Measurements from ENCODE around the gene UCHL5. TPM values are rescaled to one million over a fixed set of nuclear protein-coding genes. Genes with fewer than 3 reads are reported as not detected.
"Not testable (repeated sequence)": the region's sequence is repeated elsewhere in the genome, so short reads cannot be mapped to it uniquely, and the experiment has no call there.

Gene UCHL5
- total RNA-seq, 1 donor from 2014 or later: 28.5 TPM

DNA sequence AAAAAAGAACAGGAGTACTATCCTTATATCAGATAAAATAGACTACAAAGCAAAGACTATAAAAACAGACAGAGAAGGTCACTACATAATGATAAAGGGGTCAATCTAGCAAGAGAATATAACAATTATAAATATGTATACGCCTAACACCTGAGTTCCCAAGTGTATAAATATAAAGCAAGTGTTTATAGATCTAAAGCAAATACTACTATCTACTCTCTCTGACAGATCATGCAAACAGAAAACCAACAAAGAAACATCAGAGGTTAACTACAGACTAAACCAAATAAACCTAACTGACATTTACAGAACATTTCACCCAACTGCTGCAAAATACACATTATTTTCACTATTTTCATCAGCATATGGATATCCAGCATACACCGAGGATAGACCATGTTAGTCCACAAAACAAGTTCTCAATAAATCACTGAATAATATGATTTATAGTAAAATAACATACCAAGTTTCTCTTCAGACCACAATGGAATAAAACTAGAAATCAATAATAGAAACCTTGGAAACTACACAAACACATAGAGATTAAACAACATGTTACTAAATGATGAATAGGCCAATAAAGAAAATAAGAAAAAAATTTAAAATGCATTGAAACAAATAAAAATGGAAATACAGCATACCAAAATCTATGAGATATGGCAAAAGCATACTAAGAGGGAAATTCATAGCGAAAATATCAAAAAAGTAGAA, 22.7 kb downstream of the UCHL5 start:
- Mint-ChIP-seq H3K27ac (no peak overlapping the region), H3K36me3 (ENCODE audit: insufficient read depth) (peaks cover 28% of the 10 kb centered on the region), H3K4me1 (ENCODE audit: low read depth) (peaks cover 9% of the 10 kb centered on the region), H3K9me3 (ENCODE audit: low read depth) (peaks cover 14% of the 10 kb centered on the region), H3K4me3 (ENCODE audit: low read depth) (peak overlapping the region; percentile 24), H3K27me3 (no peaks in the 10 kb centered on the region)
- DNase-seq (ENCODE audit: low spot score, unreplicated experiment): no peak
- TF ChIP-seq, protein P1, sequence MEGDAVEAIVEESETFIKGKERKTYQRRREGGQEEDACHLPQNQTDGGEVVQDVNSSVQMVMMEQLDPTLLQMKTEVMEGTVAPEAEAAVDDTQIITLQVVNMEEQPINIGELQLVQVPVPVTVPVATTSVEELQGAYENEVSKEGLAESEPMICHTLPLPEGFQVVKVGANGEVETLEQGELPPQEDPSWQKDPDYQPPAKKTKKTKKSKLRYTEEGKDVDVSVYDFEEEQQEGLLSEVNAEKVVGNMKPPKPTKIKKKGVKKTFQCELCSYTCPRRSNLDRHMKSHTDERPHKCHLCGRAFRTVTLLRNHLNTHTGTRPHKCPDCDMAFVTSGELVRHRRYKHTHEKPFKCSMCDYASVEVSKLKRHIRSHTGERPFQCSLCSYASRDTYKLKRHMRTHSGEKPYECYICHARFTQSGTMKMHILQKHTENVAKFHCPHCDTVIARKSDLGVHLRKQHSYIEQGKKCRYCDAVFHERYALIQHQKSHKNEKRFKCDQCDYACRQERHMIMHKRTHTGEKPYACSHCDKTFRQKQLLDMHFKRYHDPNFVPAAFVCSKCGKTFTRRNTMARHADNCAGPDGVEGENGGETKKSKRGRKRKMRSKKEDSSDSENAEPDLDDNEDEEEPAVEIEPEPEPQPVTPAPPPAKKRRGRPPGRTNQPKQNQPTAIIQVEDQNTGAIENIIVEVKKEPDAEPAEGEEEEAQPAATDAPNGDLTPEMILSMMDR (IDR thresholded peaks at IDR 0.05; ENCODE audit: unreplicated experiment): no peak

DNA sequence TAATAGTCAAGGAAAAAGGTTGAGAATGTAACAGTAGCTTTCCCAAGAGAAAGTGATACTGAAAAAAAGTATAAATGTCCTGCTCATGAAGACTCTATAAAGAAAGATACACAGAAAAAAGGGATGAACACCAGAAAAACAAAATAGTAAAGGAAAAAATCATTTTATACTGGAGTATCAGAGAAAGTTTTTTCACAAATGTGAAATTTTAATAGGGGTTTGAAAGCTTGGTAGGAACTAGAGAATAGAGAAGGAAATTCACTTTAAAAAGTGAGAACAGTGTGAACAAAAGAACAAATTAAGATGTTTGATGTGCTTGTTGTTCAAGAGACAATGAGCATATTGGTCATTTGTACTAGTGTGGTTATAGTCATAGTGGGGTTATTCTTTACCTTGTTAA, 25.6 kb downstream of the UCHL5 start:
- no peaks in the 10 kb centered on the region for H3K27me3 Mint-ChIP-seq
- peaks cover 22% of the 10 kb centered on the region for H3K36me3 Mint-ChIP-seq (ENCODE audit: insufficient read depth)
- no peak overlapping the region for H3K4me3 Mint-ChIP-seq (ENCODE audit: low read depth)
- peaks cover 14% of the 10 kb centered on the region for H3K9me3 Mint-ChIP-seq (ENCODE audit: low read depth)
- no peak for DNase-seq (ENCODE audit: low spot score, unreplicated experiment)
- H3K4me1 Mint-ChIP-seq (ENCODE audit: low read depth): peaks cover 15% of the 10 kb centered on the region
- no peak overlapping the region for H3K27ac Mint-ChIP-seq
- TF ChIP-seq, protein P1 (IDR thresholded peaks at IDR 0.05; ENCODE audit: unreplicated experiment): no peak

DNA sequence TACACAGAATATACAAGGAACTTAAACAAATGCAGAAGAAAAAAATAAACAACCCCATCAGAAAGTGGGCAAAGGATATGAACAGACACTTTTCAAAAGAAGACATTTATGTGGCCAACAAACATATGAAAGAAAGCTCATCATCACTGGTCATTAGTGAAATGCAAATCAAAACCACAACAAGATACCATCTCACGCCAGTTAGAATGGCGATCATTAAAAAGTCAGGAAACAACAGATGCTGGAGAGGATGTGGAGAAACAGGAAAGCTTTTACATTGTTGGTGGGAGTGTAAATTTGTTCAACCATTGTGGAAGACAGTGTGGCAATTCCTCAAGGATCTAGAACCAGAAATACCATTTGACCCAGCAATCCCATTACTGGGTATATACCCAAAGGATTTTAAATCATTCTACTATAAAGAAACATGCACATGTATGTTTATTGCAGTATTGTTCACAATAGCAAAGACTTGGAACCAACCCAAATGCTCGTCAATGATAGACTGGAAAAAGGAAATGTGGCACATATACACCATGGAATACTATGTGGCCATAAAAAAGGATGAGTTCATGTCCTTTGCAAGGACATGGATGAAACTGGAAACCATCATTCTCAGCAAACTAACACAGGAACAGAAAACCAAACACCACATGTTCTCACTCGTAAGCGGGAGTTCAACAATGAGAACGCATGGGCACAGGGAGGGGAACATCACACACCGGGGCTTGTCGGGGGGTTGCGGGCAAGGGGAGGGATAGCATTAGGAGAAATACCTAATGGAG, 26.3 kb downstream of the UCHL5 start:
- H3K4me3 Mint-ChIP-seq (ENCODE audit: low read depth); H3K27me3 Mint-ChIP-seq; DNase-seq (ENCODE audit: low spot score, unreplicated experiment); H3K27ac Mint-ChIP-seq: not testable (repeated sequence)
- Mint-ChIP-seq H3K9me3 (ENCODE audit: low read depth) (peaks cover 14% of the 10 kb centered on the region), H3K36me3 (ENCODE audit: insufficient read depth) (peaks cover 22% of the 10 kb centered on the region), H3K4me1 (ENCODE audit: low read depth) (peaks cover 15% of the 10 kb centered on the region)

DNA sequence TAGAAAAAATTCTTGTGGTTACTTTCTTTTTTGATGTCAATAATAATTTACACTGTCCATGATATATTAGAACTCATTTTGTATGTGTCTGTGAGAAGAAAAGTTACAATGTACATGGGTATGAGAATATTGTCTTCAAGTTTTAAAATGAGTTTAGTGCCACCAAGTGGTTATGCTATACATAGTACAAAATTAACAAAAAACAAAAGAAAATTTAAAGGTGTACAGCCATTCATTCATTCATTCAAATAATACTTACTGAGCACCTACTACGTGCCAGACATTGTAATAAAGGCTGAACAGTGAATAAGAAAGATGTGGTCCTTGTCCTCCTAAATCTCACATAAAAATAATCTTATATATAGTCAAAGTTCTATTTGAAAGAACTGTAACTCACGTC, 27.7 kb downstream of the UCHL5 start:
- H3K27ac Mint-ChIP-seq: no peak overlapping the region
- TF ChIP-seq, protein P1 (IDR thresholded peaks at IDR 0.05; ENCODE audit: unreplicated experiment): peak; percentile 41
- peaks cover 4% of the 10 kb centered on the region for H3K9me3 Mint-ChIP-seq (ENCODE audit: low read depth)
- no peak for DNase-seq (ENCODE audit: low spot score, unreplicated experiment)
- peaks cover 17% of the 10 kb centered on the region for H3K36me3 Mint-ChIP-seq (ENCODE audit: insufficient read depth)
- H3K27me3 Mint-ChIP-seq: no peaks in the 10 kb centered on the region
- H3K4me3 Mint-ChIP-seq (ENCODE audit: low read depth): no peak overlapping the region
- H3K4me1 Mint-ChIP-seq (ENCODE audit: low read depth): peaks cover 12% of the 10 kb centered on the region

DNA sequence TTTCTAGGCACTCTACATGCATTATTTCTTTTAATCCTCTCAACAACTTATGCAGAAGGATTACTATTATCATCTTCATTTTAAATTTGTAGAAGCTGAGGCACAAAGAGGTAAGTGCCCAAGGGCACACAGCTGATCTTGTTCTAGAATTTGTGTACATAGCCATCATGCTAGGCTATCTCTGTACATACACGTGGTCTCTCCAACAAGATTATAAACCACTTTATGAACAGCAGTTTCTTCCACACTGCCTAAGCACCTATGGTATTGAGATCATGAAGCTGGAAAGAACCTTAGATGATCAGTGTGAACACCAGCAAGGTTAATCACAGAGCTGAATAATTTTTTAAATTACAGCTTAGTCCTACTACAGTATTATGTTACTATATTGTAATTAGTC, 28.9 kb downstream of the UCHL5 start:
- no peak for DNase-seq (ENCODE audit: low spot score, unreplicated experiment)
- H3K27ac Mint-ChIP-seq: no peak overlapping the region
- peaks cover 3% of the 10 kb centered on the region for H3K9me3 Mint-ChIP-seq (ENCODE audit: low read depth)
- H3K4me1 Mint-ChIP-seq (ENCODE audit: low read depth): peaks cover 6% of the 10 kb centered on the region
- peaks cover 18% of the 10 kb centered on the region for H3K36me3 Mint-ChIP-seq (ENCODE audit: insufficient read depth)
- H3K27me3 Mint-ChIP-seq: no peaks in the 10 kb centered on the region
- no peak overlapping the region for H3K4me3 Mint-ChIP-seq (ENCODE audit: low read depth)
- TF ChIP-seq, protein P1 (IDR thresholded peaks at IDR 0.05; ENCODE audit: unreplicated experiment): no peak
